Measurements from ENCODE around the gene C5. TPM values are rescaled to one million over a fixed set of nuclear protein-coding genes. Genes with fewer than 3 reads are reported as not detected.

C5 gene
- total and polyA plus RNA-seq, 2 experiments from 2014 or later = 0.31 TPM; not detected in 1

DNA sequence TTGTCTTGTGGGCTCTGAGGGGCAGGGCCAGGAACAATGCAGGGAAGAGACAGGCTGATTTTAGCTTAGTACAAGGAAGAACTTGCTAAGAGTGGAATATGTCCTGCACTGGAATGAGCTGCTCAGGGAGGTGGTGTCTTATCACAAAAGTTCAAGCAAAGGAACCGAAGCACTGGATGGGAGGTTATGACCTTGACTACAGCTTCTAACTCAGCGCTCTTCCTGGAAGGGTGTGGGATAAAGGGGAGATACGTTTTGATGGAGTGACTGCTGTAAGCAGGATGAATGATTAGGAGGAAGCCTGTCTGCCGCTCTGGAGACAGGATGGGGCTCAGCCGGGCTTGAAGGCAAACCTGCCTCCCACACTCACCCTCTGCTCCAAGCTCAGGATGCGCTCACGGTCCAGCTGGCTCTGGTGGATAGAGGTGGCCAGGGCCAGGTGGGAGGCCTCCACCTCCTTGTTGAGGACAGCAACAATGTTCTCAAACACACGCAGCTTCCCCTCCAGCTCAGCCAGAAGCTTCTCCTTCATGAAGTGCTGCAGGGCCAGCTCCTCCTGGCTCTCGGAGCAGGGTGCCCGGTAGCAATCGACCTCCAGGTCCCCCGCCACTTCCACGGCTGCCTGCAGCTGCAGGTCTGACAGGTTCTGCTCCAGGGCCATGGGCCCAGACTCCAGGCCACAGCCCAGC lies 137.0 kb downstream of the C5 start:
- H3K4me1 Mint-ChIP-seq = peaks cover 33% of the 10 kb centered on the region
- Histone ChIP-seq H3K4me3 (no peak overlapping the region), H3K79me2 (replicated peaks; ENCODE audit: insufficient read depth) (no peaks in the 10 kb centered on the region), H3K4me1 (ENCODE audit: insufficient read depth) (peaks cover 18% of the 10 kb centered on the region), H3F3A (replicated peaks; ENCODE audit: low read depth) (no peaks in the 10 kb centered on the region), H4K20me1 (replicated peaks; ENCODE audit: insufficient read depth) (no peaks in the 10 kb centered on the region), H3K9me2 (ENCODE audit: insufficient read depth) (no peaks in the 10 kb centered on the region), H3K27ac (ENCODE audit: low read depth) (no peak overlapping the region), H2AFZ (no peak overlapping the region), H3K4me2 (no peak overlapping the region), H3K27me3 (ENCODE audit: insufficient read depth) (no peaks in the 10 kb centered on the region), H3K36me3 (ENCODE audit: insufficient read depth) (no peaks in the 10 kb centered on the region)
- no peak overlapping the region for H3K4me3 Mint-ChIP-seq
- 0 out of 3 replicates have a peak, but pooled peaks cover 4% of the 10 kb centered on the region for H3K9me3 Mint-ChIP-seq
- peaks cover 10% of the 10 kb centered on the region for H3K27me3 Mint-ChIP-seq (ENCODE audit: insufficient read depth, low read depth, poor library complexity)
- H3K36me3 Mint-ChIP-seq (ENCODE audit: low read depth) = 0 out of 3 replicates have a peak, but pooled peaks cover 4% of the 10 kb centered on the region
- TF ChIP-seq, protein P1, sequence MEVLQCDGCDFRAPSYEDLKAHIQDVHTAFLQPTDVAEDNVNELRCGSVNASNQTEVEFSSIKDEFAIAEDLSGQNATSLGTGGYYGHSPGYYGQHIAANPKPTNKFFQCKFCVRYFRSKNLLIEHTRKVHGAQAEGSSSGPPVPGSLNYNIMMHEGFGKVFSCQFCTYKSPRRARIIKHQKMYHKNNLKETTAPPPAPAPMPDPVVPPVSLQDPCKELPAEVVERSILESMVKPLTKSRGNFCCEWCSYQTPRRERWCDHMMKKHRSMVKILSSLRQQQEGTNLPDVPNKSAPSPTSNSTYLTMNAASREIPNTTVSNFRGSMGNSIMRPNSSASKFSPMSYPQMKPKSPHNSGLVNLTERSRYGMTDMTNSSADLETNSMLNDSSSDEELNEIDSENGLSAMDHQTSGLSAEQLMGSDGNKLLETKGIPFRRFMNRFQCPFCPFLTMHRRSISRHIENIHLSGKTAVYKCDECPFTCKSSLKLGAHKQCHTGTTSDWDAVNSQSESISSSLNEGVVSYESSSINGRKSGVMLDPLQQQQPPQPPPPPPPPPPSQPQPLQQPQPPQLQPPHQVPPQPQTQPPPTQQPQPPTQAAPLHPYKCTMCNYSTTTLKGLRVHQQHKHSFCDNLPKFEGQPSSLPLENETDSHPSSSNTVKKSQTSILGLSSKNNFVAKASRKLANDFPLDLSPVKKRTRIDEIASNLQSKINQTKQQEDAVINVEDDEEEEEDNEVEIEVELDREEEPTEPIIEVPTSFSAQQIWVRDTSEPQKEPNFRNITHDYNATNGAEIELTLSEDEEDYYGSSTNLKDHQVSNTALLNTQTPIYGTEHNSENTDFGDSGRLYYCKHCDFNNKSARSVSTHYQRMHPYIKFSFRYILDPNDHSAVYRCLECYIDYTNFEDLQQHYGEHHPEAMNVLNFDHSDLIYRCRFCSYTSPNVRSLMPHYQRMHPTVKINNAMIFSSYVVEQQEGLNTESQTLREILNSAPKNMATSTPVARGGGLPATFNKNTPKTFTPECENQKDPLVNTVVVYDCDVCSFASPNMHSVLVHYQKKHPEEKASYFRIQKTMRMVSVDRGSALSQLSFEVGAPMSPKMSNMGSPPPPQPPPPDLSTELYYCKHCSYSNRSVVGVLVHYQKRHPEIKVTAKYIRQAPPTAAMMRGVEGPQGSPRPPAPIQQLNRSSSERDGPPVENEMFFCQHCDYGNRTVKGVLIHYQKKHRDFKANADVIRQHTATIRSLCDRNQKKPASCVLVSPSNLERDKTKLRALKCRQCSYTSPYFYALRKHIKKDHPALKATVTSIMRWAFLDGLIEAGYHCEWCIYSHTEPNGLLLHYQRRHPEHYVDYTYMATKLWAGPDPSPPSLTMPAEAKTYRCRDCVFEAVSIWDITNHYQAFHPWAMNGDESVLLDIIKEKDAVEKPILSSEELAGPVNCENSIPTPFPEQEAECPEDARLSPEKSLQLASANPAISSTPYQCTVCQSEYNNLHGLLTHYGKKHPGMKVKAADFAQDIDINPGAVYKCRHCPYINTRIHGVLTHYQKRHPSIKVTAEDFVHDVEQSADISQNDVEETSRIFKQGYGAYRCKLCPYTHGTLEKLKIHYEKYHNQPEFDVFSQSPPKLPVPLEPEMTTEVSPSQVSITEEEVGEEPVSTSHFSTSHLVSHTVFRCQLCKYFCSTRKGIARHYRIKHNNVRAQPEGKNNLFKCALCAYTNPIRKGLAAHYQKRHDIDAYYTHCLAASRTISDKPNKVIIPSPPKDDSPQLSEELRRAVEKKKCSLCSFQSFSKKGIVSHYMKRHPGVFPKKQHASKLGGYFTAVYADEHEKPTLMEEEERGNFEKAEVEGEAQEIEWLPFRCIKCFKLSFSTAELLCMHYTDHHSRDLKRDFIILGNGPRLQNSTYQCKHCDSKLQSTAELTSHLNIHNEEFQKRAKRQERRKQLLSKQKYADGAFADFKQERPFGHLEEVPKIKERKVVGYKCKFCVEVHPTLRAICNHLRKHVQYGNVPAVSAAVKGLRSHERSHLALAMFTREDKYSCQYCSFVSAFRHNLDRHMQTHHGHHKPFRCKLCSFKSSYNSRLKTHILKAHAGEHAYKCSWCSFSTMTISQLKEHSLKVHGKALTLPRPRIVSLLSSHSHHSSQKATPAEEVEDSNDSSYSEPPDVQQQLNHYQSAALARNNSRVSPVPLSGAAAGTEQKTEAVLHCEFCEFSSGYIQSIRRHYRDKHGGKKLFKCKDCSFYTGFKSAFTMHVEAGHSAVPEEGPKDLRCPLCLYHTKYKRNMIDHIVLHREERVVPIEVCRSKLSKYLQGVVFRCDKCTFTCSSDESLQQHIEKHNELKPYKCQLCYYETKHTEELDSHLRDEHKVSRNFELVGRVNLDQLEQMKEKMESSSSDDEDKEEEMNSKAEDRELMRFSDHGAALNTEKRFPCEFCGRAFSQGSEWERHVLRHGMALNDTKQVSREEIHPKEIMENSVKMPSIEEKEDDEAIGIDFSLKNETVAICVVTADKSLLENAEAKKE (CRISPR knock-in tag; IDR thresholded peaks at IDR 0.05) = no peak
- TF ChIP-seq EZH2phosphoT487 (IDR thresholded peaks at IDR 0.05; ENCODE audit: unreplicated experiment) = no peak
- TF ChIP-seq POLR2AphosphoS5 (IDR thresholded peaks at IDR 0.05; ENCODE audit: low read depth) = no peak
- TF ChIP-seq ZNF114 (CRISPR knock-in tag; IDR thresholded peaks at IDR 0.05) = no peak
- no peak for TF ChIP-seq CREB1 (CRISPR knock-in tag; IDR thresholded peaks at IDR 0.05; ENCODE audit: low read depth)
- no peak for TF ChIP-seq EZH2 (IDR thresholded peaks at IDR 0.05; ENCODE audit: low read depth, unreplicated experiment)
- no peak for TF ChIP-seq NANOG (IDR thresholded peaks at IDR 0.05; ENCODE audit: borderline replicate concordance)
- no peak for TF ChIP-seq JUNB (IDR thresholded peaks at IDR 0.05; ENCODE audit: unreplicated experiment)
- TF ChIP-seq, protein P2, sequence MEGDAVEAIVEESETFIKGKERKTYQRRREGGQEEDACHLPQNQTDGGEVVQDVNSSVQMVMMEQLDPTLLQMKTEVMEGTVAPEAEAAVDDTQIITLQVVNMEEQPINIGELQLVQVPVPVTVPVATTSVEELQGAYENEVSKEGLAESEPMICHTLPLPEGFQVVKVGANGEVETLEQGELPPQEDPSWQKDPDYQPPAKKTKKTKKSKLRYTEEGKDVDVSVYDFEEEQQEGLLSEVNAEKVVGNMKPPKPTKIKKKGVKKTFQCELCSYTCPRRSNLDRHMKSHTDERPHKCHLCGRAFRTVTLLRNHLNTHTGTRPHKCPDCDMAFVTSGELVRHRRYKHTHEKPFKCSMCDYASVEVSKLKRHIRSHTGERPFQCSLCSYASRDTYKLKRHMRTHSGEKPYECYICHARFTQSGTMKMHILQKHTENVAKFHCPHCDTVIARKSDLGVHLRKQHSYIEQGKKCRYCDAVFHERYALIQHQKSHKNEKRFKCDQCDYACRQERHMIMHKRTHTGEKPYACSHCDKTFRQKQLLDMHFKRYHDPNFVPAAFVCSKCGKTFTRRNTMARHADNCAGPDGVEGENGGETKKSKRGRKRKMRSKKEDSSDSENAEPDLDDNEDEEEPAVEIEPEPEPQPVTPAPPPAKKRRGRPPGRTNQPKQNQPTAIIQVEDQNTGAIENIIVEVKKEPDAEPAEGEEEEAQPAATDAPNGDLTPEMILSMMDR (conservative IDR thresholded peaks at IDR 0.05; ENCODE audit: low read depth in 2 of 2) = no peak
- DNase-seq (ENCODE audit: low spot score) = no peak
- ATAC-seq = no peak
- H3K27ac Mint-ChIP-seq = no peak overlapping the region

All from GM23338 (cell line).